Suprapubic skin (tissue), 4 donors: Measurements from ENCODE around the gene ETNK2.

Experiments used
- EP300 ChIP-seq: sonication (generic); formaldehyde crosslinking; IDR thresholded peaks from one replicate; pipeline ENCODE4 v1.6.1; 2017; ENCODE audit warnings: antibody characterized with exemption
- POLR2A ChIP-seq, 2 donors: fragments of 450-650 bp; IDR thresholded peaks; one replicate each; pipeline ENCODE4 v1.6.1; 2017; ENCODE audit warnings: antibody characterized with exemption in 2 of 2, mild to moderate bottlenecking in 2 of 2, moderate library complexity in 2 of 2
- POLR2AphosphoS5 ChIP-seq, 3 donors: sonication (generic); formaldehyde crosslinking; IDR thresholded peaks; one replicate each; pipeline ENCODE4 v1.6.1; 2017; ENCODE audit warnings: antibody characterized with exemption in 3 of 3
- TF ChIP-seq, protein P1 (sequence below), 2 donors: fragments of 200-600 bp in 1 of 2; fragments of 450-650 bp in 1 of 2; sonication (generic) in 1 of 2; IDR thresholded peaks; one replicate each; pipeline ENCODE4 v1.5.1; 2016 to 2019; ENCODE audit warnings: antibody characterized with exemption in 2 of 2, mild to moderate bottlenecking in 1 of 2, moderate library complexity in 1 of 2

DNA sequence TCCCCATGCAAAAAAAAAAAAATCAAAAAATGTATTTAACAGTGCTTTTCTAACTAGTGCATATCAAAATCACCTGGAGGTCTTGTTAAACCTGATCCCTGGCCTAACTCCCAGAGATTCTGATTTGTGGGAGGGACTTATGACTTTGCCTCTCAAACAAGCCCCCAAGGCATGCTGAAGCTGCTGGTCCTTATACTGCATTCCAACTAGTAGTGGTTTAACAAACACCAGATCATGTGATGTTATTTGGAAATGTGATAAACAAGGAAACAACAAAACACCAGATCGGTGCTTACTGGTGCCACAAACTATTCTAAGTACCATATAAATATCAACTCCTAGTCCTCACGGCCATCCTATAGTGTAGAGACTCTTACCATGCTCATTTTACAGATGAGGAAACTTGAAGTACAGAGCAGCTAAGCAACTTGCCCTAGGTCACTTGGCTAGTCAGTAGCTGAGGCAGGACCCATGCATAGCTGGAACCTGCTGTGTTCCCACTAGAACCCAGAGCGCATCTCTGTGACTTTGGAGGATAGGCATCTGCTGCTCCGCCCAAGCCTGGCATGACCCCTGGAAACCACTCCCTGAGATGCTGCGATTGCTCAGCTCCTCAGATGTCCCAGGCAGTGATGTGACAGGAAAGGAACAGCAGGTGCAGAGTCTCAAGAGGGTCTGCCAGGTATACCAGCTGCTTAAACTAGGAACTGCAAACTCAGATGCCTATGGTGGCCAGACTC, 40.8 kb downstream of the ETNK2 start:
- TF ChIP-seq, protein P1, sequence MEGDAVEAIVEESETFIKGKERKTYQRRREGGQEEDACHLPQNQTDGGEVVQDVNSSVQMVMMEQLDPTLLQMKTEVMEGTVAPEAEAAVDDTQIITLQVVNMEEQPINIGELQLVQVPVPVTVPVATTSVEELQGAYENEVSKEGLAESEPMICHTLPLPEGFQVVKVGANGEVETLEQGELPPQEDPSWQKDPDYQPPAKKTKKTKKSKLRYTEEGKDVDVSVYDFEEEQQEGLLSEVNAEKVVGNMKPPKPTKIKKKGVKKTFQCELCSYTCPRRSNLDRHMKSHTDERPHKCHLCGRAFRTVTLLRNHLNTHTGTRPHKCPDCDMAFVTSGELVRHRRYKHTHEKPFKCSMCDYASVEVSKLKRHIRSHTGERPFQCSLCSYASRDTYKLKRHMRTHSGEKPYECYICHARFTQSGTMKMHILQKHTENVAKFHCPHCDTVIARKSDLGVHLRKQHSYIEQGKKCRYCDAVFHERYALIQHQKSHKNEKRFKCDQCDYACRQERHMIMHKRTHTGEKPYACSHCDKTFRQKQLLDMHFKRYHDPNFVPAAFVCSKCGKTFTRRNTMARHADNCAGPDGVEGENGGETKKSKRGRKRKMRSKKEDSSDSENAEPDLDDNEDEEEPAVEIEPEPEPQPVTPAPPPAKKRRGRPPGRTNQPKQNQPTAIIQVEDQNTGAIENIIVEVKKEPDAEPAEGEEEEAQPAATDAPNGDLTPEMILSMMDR (IDR thresholded peaks at IDR 0.05), result no peak
- TF ChIP-seq POLR2A (IDR thresholded peaks at IDR 0.05) (no peak), POLR2AphosphoS5 (IDR thresholded peaks at IDR 0.05) (no peak), EP300 (no peak)
